GM21381 (cell line): ENCODE data around the gene MADCAM1.
"Not testable (repeated sequence)": the region's sequence is repeated elsewhere in the genome, so short reads cannot be mapped to it uniquely, and the experiment has no call there.

Experiments used
- ATAC-seq: cut with Tn5 transposase; IDR thresholded peaks from one replicate; pipeline ENCODE4 v1.9.1; 2021; ENCODE audit warnings: mild to moderate bottlenecking, moderate library complexity; ENCODE audit not compliant: unreplicated experiment

The MADCAM1 gene

GRCh38 chr19:465056-465816 lies 31.1 kb upstream of the MADCAM1 start:
- ATAC-seq: no peak

- ATAC-seq: no peak
These were observed 28.7 kb upstream of the MADCAM1 start for GRCh38 chr19:467554-467953.

- no peak for ATAC-seq
These were observed 27.6 kb upstream of the MADCAM1 start for GRCh38 chr19:468587-469256.

GRCh38 chr19:469833-470232 lies 26.5 kb upstream of the MADCAM1 start:
- ATAC-seq: no peak

GRCh38 chr19:470701-471100 lies 25.6 kb upstream of the MADCAM1 start:
- no peak for ATAC-seq

- no peak for ATAC-seq
These were observed 24.1 kb upstream of the MADCAM1 start for GRCh38 chr19:472005-472858.

- ATAC-seq: no peak
These were observed 21.9 kb upstream of the MADCAM1 start for GRCh38 chr19:474126-475078.

- no peak for ATAC-seq
These were observed 20.9 kb upstream of the MADCAM1 start for GRCh38 chr19:475360-475759.

- no peak for ATAC-seq
These were observed 17.9 kb upstream of the MADCAM1 start for GRCh38 chr19:478236-478903.

GRCh38 chr19:478976-479375 lies 17.3 kb upstream of the MADCAM1 start:
- ATAC-seq: no peak

- no peak for ATAC-seq
These were observed 16.1 kb upstream of the MADCAM1 start for GRCh38 chr19:480016-480855.

- not testable (repeated sequence) for ATAC-seq
These were observed 15.2 kb upstream of the MADCAM1 start for GRCh38 chr19:481100-481499.

- no peak for ATAC-seq
These were observed 13.9 kb upstream of the MADCAM1 start for GRCh38 chr19:482186-483041.

- ATAC-seq: no peak
These were observed 12.8 kb upstream of the MADCAM1 start for GRCh38 chr19:483332-484072.

GRCh38 chr19:484494-484893 lies 11.8 kb upstream of the MADCAM1 start:
- ATAC-seq: no peak

GRCh38 chr19:485077-485476 lies 11.2 kb upstream of the MADCAM1 start:
- ATAC-seq: no peak

- no peak for ATAC-seq
These were observed 10.6 kb upstream of the MADCAM1 start for GRCh38 chr19:485583-486236.
